ENCODE measurements around the gene OTOG. TPM values are rescaled to one million over a fixed set of nuclear protein-coding genes. Genes with fewer than 3 reads are reported as not detected.

Gene OTOG
- total and polyA plus RNA-seq, 3 experiments from 2014 or later, result not detected

DNA sequence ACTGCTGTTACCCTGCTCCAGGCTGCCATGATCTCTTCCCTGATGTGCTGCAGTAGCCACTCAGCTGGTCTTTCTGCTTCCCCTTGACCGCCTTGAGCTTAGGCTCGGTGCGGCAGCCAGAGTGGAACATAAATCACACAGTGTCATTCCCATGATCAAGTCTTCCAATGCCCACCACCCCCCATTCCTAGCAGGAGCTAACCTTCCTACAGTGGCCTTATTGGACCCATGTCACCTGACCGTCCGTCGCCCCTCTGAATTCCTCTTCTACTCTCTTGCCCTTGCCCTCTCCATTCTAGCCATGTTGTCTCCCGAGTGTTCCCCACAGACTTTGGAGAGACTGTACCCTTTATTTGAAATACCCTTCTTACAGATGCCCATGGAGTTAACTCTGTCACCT, 43.4 kb downstream of the OTOG start:
- Mint-ChIP-seq H3K4me1 (no peaks in the 10 kb centered on the region), H3K4me3 (no peak overlapping the region), H3K27me3 (peaks cover 11 to 24% of the 10 kb centered on the region in 2 donors), H3K27ac (no peak overlapping the region), H3K36me3 (no peaks in the 10 kb centered on the region), H3K9me3 (peaks cover 0 to 4% (median 0%) of the 10 kb centered on the region in 5 donors)
- H3K27me3 ChIP-seq (ENCODE audit: insufficient read depth, low read length, poor library complexity, severe bottlenecking), result no peaks in the 10 kb centered on the region
- no peak overlapping the region for H3K27ac ChIP-seq (ENCODE audit: low read depth, low read length)
- no peak for DNase-seq
- CTCF ChIA-PET, result no interaction called here
- POLR2A ChIA-PET, result no interaction called here
- no peak overlapping the region for H3K4me3 ChIP-seq (ENCODE audit: low read length)
- H3K4me1 ChIP-seq (ENCODE audit: insufficient read depth, low read length), result no peaks in the 10 kb centered on the region
- H3K36me3 ChIP-seq (ENCODE audit: insufficient read depth, low read length), result no peaks in the 10 kb centered on the region
- H3K9me3 ChIP-seq (ENCODE audit: low read length), result no peaks in the 10 kb centered on the region

DNA sequence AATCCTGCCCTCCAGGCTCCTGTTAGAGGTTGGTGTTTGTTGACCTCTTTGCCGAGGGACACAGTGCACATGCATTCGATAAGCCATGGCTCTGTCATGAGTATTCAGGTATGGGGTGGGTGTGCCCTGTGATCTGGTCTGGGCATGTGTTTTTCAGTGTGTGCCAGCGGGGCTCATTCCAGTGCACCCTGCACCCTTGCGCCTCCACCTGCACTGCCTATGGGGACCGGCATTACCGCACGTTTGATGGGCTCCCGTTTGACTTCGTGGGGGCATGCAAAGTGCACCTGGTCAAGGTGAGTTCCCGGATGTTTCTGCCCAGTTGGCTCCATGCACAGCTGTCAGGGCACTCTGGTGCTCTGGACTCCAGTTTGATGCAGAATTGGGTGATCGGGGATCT, 44.2 kb downstream of the OTOG start:
- Mint-ChIP-seq H3K36me3 (no peaks in the 10 kb centered on the region), H3K4me3 (no peak overlapping the region), H3K27ac (no peak overlapping the region), H3K9me3 (peaks cover 0 to 4% (median 0%) of the 10 kb centered on the region in 5 donors), H3K27me3 (peaks cover 9 to 21% of the 10 kb centered on the region in 2 donors), H3K4me1 (no peaks in the 10 kb centered on the region)
- CTCF ChIA-PET, result interaction anchor here (1.0 kb wide), 1 partner anchor 11 kb away, joined by 4 read pairs; no protein-coding TSS in a partner anchor
- DNase-seq, result no peak
- Histone ChIP-seq H3K4me3 (ENCODE audit: low read length) (no peak overlapping the region), H3K4me1 (ENCODE audit: insufficient read depth, low read length) (no peaks in the 10 kb centered on the region), H3K36me3 (ENCODE audit: insufficient read depth, low read length) (no peaks in the 10 kb centered on the region), H3K27me3 (ENCODE audit: insufficient read depth, low read length, poor library complexity, severe bottlenecking) (no peaks in the 10 kb centered on the region), H3K27ac (ENCODE audit: low read depth, low read length) (no peak overlapping the region), H3K9me3 (ENCODE audit: low read length) (no peaks in the 10 kb centered on the region)
- POLR2A ChIA-PET, result no interaction called here

DNA sequence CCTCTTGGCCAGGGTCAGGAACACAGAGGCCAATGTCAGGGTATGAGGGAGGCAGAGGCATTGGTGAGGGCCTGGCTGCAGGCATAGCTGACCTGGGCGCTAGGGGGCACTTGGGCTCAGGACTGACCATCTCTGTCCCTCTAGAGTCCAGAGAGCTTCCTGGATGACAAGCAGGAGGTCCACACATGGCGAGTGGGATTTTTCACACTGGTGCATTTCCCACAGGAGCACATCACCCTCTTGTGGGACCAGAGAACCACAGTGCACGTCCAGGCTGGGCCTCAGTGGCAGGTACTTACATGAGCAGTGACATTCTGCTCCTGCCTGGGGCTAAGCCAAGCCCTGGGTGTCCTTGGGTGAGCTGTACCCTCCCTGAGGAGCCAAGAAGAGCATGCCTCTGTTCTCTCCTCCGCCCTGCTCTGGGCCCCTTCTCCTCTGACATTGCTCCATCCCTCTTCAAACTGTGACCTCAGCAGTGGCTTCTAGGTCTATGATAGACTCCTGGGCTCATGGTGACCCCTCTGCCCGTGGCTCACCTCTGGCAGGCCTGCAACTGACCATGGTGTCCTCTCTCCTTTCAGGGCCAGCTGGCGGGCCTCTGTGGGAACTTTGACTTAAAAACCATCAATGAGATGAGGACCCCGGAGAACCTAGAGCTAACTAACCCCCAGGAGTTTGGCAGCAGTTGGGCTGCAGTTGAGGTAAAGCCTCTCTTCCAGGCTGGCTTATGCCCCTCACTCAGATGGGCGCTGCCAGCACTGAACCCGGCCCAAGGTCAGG, 46.6 kb downstream of the OTOG start:
- Histone ChIP-seq H3K27me3 (ENCODE audit: insufficient read depth, low read length, poor library complexity, severe bottlenecking) (no peaks in the 10 kb centered on the region), H3K36me3 (ENCODE audit: insufficient read depth, low read length) (no peaks in the 10 kb centered on the region), H3K9me3 (ENCODE audit: low read length) (no peaks in the 10 kb centered on the region), H3K4me1 (ENCODE audit: insufficient read depth, low read length) (no peaks in the 10 kb centered on the region), H3K27ac (ENCODE audit: low read depth, low read length) (no peak overlapping the region), H3K4me3 (ENCODE audit: low read length) (no peak overlapping the region)
- DNase-seq, result no peak
- Mint-ChIP-seq H3K9me3 (peaks cover 0 to 4% (median 0%) of the 10 kb centered on the region in 5 donors), H3K36me3 (no peaks in the 10 kb centered on the region), H3K4me1 (no peaks in the 10 kb centered on the region), H3K27ac (no peak overlapping the region), H3K4me3 (no peak overlapping the region), H3K27me3 (peaks cover 3 to 15% of the 10 kb centered on the region in 2 donors)
- POLR2A ChIA-PET, result no interaction called here
- CTCF ChIA-PET, result no interaction called here

DNA sequence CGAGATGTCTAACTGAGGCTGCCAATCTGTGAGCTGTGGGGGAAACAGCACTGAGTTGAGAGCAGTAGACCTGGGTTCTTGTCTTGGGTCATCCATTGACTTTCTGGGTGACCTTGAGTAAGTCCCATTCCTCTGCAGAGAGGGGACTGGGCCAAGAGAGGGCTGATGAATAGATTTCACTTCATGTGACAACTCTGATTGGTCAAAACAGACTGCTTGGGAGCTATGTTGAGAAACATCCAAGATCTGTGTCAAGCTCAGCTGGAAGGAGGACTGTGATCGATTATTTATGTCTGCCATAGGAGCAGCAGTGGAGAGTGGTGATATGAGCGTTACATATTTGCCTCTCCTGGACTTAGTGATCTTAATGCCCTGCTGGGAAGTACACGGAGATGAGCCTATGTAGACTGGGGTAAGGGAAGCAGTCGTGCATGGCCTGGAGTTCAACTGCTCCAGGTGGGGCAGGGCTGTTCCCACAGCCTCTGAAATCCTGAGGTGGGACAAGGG, 47.7 kb downstream of the OTOG start:
- Histone ChIP-seq H3K36me3 (ENCODE audit: insufficient read depth, low read length) (no peaks in the 10 kb centered on the region), H3K9me3 (ENCODE audit: low read length) (no peaks in the 10 kb centered on the region), H3K27me3 (ENCODE audit: insufficient read depth, low read length, poor library complexity, severe bottlenecking) (no peaks in the 10 kb centered on the region), H3K4me1 (ENCODE audit: insufficient read depth, low read length) (no peaks in the 10 kb centered on the region), H3K27ac (ENCODE audit: low read depth, low read length) (no peak overlapping the region), H3K4me3 (ENCODE audit: low read length) (no peak overlapping the region)
- Mint-ChIP-seq H3K36me3 (no peaks in the 10 kb centered on the region), H3K4me3 (no peak overlapping the region), H3K4me1 (no peaks in the 10 kb centered on the region), H3K27ac (no peak overlapping the region), H3K27me3 (peaks cover 3 to 20% of the 10 kb centered on the region in 2 donors), H3K9me3 (peaks cover 0 to 4% (median 0%) of the 10 kb centered on the region in 5 donors)
- ChIA-PET CTCF (no interaction called here), POLR2A (no interaction called here)
- DNase-seq, result no peak

DNA sequence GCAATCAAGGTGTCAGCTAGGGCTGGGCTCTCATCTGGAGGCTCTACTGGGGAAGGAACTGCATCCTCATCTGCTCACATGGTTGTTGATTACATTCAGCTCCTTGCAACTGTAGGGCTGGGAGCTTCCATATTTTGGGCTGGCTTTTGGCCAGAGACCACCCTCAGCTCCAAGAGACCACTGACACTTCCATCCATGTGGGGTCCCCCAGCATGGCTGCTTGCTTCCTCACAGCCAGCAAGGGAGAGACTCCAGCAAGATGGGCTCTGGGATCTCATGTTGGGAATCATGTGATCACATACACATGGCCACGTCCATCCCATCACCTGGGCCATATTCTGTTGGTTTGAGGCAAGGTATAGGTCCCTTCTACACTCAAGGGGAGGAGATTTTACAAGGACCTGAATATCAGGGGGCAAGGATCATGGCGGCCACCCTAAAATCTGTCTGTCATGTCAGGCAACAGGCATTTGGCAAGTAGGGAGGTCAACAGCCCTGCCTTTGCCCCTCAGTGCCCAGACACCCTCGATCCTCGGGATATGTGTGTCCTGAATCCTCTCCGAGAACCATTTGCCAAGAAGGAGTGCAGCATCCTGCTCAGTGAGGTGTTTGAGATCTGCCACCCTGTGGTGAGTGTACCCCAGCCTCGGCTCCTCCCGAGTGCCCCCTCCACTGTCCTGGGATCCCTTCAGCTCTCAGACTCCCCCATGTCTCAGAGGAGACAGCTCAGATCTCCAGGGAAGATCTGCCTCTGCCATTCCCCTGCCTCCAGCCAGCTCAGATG, 48.7 kb downstream of the OTOG start:
- no peaks in the 10 kb centered on the region for H3K27me3 ChIP-seq (ENCODE audit: insufficient read depth, low read length, poor library complexity, severe bottlenecking)
- Mint-ChIP-seq H3K9me3 (peaks cover 0 to 4% (median 0%) of the 10 kb centered on the region in 5 donors), H3K36me3 (no peaks in the 10 kb centered on the region), H3K27me3 (peaks cover 3 to 20% of the 10 kb centered on the region in 2 donors), H3K27ac (no peak overlapping the region), H3K4me3 (no peak overlapping the region), H3K4me1 (peaks cover 0 to under 1% (median under 1%) of the 10 kb centered on the region in 3 donors)
- ChIA-PET POLR2A (no interaction called here), CTCF (interaction anchor here (0.9 kb wide), 1 partner anchor 212 kb away, joined by 3 read pairs; no protein-coding TSS in a partner anchor)
- DNase-seq, result no peak
- H3K4me3 ChIP-seq (ENCODE audit: low read length), result no peak overlapping the region
- no peaks in the 10 kb centered on the region for H3K4me1 ChIP-seq (ENCODE audit: insufficient read depth, low read length)
- H3K27ac ChIP-seq (ENCODE audit: low read depth, low read length), result no peak overlapping the region
- H3K9me3 ChIP-seq (ENCODE audit: low read length), result no peaks in the 10 kb centered on the region
- no peaks in the 10 kb centered on the region for H3K36me3 ChIP-seq (ENCODE audit: insufficient read depth, low read length)

DNA sequence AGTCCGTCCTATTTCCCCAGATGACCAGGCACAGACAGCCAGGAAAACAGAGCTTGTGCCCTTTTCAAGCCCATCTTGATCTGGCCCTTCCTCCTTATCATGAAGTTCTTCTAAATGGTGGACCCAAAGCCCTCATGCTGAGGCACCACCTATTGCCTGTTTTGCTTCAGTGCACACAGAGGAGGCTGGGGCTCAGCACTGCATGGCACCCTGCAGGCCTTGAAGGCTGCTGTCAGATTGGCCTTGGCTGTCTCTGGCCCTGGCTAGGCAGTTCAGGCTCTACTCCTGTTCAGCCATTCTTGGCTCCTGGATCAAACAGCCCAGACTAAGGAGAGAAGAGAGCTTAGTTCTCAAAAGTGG, 49.2 kb downstream of the OTOG start:
- no peak for DNase-seq
- POLR2A ChIA-PET, result no interaction called here
- Histone ChIP-seq H3K27ac (ENCODE audit: low read depth, low read length) (no peak overlapping the region), H3K9me3 (ENCODE audit: low read length) (no peaks in the 10 kb centered on the region), H3K4me3 (ENCODE audit: low read length) (no peak overlapping the region), H3K27me3 (ENCODE audit: insufficient read depth, low read length, poor library complexity, severe bottlenecking) (no peaks in the 10 kb centered on the region), H3K36me3 (ENCODE audit: insufficient read depth, low read length) (no peaks in the 10 kb centered on the region), H3K4me1 (ENCODE audit: insufficient read depth, low read length) (no peaks in the 10 kb centered on the region)
- H3K27ac Mint-ChIP-seq, result no peak overlapping the region
- peaks cover 2 to 5% (median 4%) of the 10 kb centered on the region in 3 donors for H3K4me1 Mint-ChIP-seq
- H3K9me3 Mint-ChIP-seq, result peaks cover 0 to 4% (median 0%) of the 10 kb centered on the region in 5 donors
- peaks cover 7 to 25% of the 10 kb centered on the region in 2 donors for H3K27me3 Mint-ChIP-seq
- H3K4me3 Mint-ChIP-seq, result no peak overlapping the region
- H3K36me3 Mint-ChIP-seq, result no peaks in the 10 kb centered on the region
- CTCF ChIA-PET, result interaction anchor here (0.9 kb wide), 1 partner anchor 213 kb away, joined by 3 read pairs; no protein-coding TSS in a partner anchor

DNA sequence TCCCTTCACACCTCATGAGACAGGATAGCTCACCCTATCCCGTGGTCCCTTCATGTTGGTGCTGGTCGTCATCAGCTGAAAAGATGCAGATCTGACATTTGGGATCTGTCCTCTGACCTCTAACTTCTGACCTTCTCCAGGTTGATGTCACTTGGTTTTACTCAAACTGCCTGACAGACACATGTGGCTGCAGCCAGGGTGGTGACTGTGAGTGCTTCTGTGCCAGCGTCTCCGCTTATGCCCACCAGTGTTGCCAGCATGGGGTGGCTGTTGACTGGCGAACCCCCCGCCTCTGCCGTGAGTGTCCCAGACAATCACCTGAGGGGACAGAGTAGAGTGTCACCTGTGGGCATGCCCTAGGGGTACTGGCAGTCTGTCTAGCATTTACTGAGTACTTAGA, 49.7 kb downstream of the OTOG start:
- H3K36me3 Mint-ChIP-seq, result no peaks in the 10 kb centered on the region
- no peaks in the 10 kb centered on the region for H3K36me3 ChIP-seq (ENCODE audit: insufficient read depth, low read length)
- H3K27ac ChIP-seq (ENCODE audit: low read depth, low read length), result no peak overlapping the region
- no peaks in the 10 kb centered on the region for H3K9me3 ChIP-seq (ENCODE audit: low read length)
- no peaks in the 10 kb centered on the region for H3K27me3 ChIP-seq (ENCODE audit: insufficient read depth, low read length, poor library complexity, severe bottlenecking)
- H3K4me1 Mint-ChIP-seq, result peaks cover 2 to 5% (median 4%) of the 10 kb centered on the region in 3 donors
- H3K9me3 Mint-ChIP-seq, result peaks cover 0 to 4% (median 0%) of the 10 kb centered on the region in 5 donors
- H3K4me1 ChIP-seq (ENCODE audit: insufficient read depth, low read length), result no peaks in the 10 kb centered on the region
- ChIA-PET POLR2A (no interaction called here), CTCF (interaction anchor here (0.9 kb wide), 1 partner anchor 213 kb away, joined by 3 read pairs; no protein-coding TSS in a partner anchor)
- no peak overlapping the region for H3K4me3 Mint-ChIP-seq
- H3K27me3 Mint-ChIP-seq, result peaks cover 7 to 23% of the 10 kb centered on the region in 2 donors
- H3K27ac Mint-ChIP-seq, result no peak overlapping the region
- DNase-seq, result no peak
- H3K4me3 ChIP-seq (ENCODE audit: low read length), result no peak overlapping the region

DNA sequence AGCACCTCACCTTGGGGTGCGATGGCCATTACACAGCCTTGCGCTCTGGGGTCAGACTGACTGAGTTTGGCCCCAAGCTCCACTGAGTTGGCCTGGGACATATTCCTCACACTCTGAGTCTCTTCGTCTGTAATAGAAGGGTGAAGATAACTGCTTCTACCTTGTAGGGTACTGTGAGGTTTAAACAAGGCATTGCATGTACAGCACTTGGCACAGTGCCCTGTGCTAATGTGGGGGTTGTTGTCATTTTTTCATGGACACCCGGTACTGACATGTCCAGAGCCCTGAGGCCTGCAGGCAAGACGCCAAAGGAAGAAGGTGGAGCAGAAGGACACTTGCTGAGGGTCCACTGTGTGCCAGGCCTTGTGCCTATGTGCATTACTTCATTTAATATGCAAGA, 50.7 kb downstream of the OTOG start:
- Mint-ChIP-seq H3K27me3 (peaks cover 5 to 17% of the 10 kb centered on the region in 2 donors), H3K27ac (no peak overlapping the region), H3K9me3 (peaks cover 0 to 4% (median 0%) of the 10 kb centered on the region in 5 donors), H3K4me3 (no peak overlapping the region), H3K4me1 (peaks cover 2 to 5% (median 4%) of the 10 kb centered on the region in 3 donors), H3K36me3 (no peaks in the 10 kb centered on the region)
- Histone ChIP-seq H3K9me3 (ENCODE audit: low read length) (no peaks in the 10 kb centered on the region), H3K27ac (ENCODE audit: low read depth, low read length) (no peak overlapping the region), H3K36me3 (ENCODE audit: insufficient read depth, low read length) (no peaks in the 10 kb centered on the region), H3K4me1 (ENCODE audit: insufficient read depth, low read length) (no peaks in the 10 kb centered on the region), H3K4me3 (ENCODE audit: low read length) (no peak overlapping the region), H3K27me3 (ENCODE audit: insufficient read depth, low read length, poor library complexity, severe bottlenecking) (no peaks in the 10 kb centered on the region)
- ChIA-PET CTCF (no interaction called here), POLR2A (no interaction called here)
- no peak for DNase-seq

Data from CD8-positive, alpha-beta memory T cell (primary cell).